CD14-positive monocyte (primary cell): ENCODE data around the gene COTL1. TPM values are rescaled to one million over a fixed set of nuclear protein-coding genes. Genes with fewer than 3 reads are reported as not detected.

Source experiments
- DNase-seq, 3 donors: peaks; one replicate each; pipeline ENCODE4 v3.0.0-alpha.2; 2011 to 2022
- H2AFZ ChIP-seq: 2 replicates; pipeline ENCODE4 v1.6.0; 2012; ENCODE audit warnings: mild to moderate bottlenecking, low read depth, low read length, inconsistent platforms; ENCODE audit not compliant: insufficient read depth, poor library complexity, severe bottlenecking
- H3K27ac ChIP-seq, 2 donors: 1 replicate in 1 of 2; 2 replicates in 1 of 2; pipeline ENCODE4 v1.5.1; 2012 to 2013; ENCODE audit warnings: low read length in 2 of 2, control low read depth in 1 of 2, inconsistent platforms in 1 of 2, low read depth in 1 of 2, mild to moderate bottlenecking in 1 of 2
- H3K27me3 ChIP-seq, 2 donors: one replicate each; pipeline versions ENCODE4 v1.6.0 to v1.6.1; 2011 to 2013; ENCODE audit warnings: low read length in 2 of 2; ENCODE audit not compliant: control insufficient read depth in 2 of 2, insufficient read depth in 2 of 2
- H3K36me3 ChIP-seq, 2 donors: replicated peaks in 1 of 2; 1 replicate in 1 of 2; 2 replicates in 1 of 2; pipeline versions ENCODE4 v1.5.1 to v1.6.1; 2012 to 2013; ENCODE audit warnings: low read length in 2 of 2, control low read depth in 1 of 2, inconsistent platforms in 1 of 2, mild to moderate bottlenecking in 1 of 2; ENCODE audit not compliant: insufficient read depth in 2 of 2, control insufficient read depth in 1 of 2
- H3K4me1 ChIP-seq, 2 donors: 1 replicate in 1 of 2; 2 replicates in 1 of 2; pipeline versions ENCODE4 v1.5.1 to v1.6.1; 2012 to 2013; ENCODE audit warnings: low read length in 2 of 2, control low read depth in 1 of 2, inconsistent platforms in 1 of 2, mild to moderate bottlenecking in 1 of 2, moderate library complexity in 1 of 2; ENCODE audit not compliant: insufficient read depth in 2 of 2, control insufficient read depth in 1 of 2
- H3K4me2 ChIP-seq: replicated peaks from 2 replicates; pipeline ENCODE3; 2012; ENCODE audit warnings: low read length, moderate library complexity, mild to moderate bottlenecking; ENCODE audit not compliant: poor library complexity, severe bottlenecking; ENCODE audit errors: extremely low read depth
- H3K4me3 ChIP-seq, 3 experiments: fragments of 200-600 bp in 1 of 3; sonication (generic) in 1 of 3; replicated peaks in 1 of 3; 1 replicate in 2 of 3; 2 replicates in 1 of 3; pipeline ENCODE4 v1.5.1; 2011 to 2013; ENCODE audit warnings: low read length in 3 of 3, mild to moderate bottlenecking in 3 of 3, control low read depth in 2 of 3, low read depth in 2 of 3, inconsistent platforms in 1 of 3, moderate library complexity in 1 of 3
- H3K79me2 ChIP-seq: 2 replicates; pipeline ENCODE4 v1.6.0; 2012; ENCODE audit warnings: mild to moderate bottlenecking, control low read depth, inconsistent platforms, low read length, moderate library complexity; ENCODE audit not compliant: insufficient read depth
- H3K9ac ChIP-seq: 2 replicates; pipeline ENCODE4 v1.6.0; 2017; ENCODE audit warnings: low read length, mild to moderate bottlenecking; ENCODE audit not compliant: insufficient read depth, poor library complexity, severe bottlenecking
- H3K9me3 ChIP-seq, 2 donors: replicated peaks in 1 of 2; 1 replicate in 1 of 2; 2 replicates in 1 of 2; pipeline versions ENCODE4 v1.5.1 to v1.6.1; 2012 to 2013; ENCODE audit warnings: low read length in 2 of 2, control low read depth in 1 of 2; ENCODE audit not compliant: control insufficient read depth in 1 of 2, insufficient read depth in 1 of 2
- H4K20me1 ChIP-seq: 2 replicates; pipeline ENCODE4 v1.6.0; 2012; ENCODE audit warnings: mild to moderate bottlenecking, low read length, control low read depth, moderate library complexity; ENCODE audit not compliant: insufficient read depth
- H3K27ac Mint-ChIP-seq, 7 donors: one replicate each; pipeline ENCODE4 v1.8.0; 2020; ENCODE audit warnings: mild to moderate bottlenecking in 7 of 7, mixed read lengths in 7 of 7, moderate library complexity in 6 of 7, inconsistent platforms in 2 of 7
- H3K27me3 Mint-ChIP-seq, 3 donors: one replicate each; pipeline ENCODE4 v1.8.0; 2021 to 2022; ENCODE audit warnings: low read depth in 3 of 3, mild to moderate bottlenecking in 3 of 3, mixed read lengths in 3 of 3, moderate library complexity in 3 of 3, inconsistent platforms in 1 of 3
- H3K36me3 Mint-ChIP-seq, 2 donors: one replicate each; pipeline ENCODE4 v1.8.0; 2020; ENCODE audit warnings: mixed read lengths in 2 of 2, inconsistent platforms in 1 of 2, mild to moderate bottlenecking in 1 of 2
- H3K4me1 Mint-ChIP-seq: one replicate; pipeline ENCODE4 v1.8.0; 2020; ENCODE audit warnings: mild to moderate bottlenecking, mixed read lengths
- H3K4me3 Mint-ChIP-seq, 2 donors: one replicate each; pipeline ENCODE4 v1.8.0; 2020; ENCODE audit warnings: mild to moderate bottlenecking in 2 of 2, mixed read lengths in 2 of 2, moderate library complexity in 1 of 2
- H3K9me3 Mint-ChIP-seq, 7 donors: one replicate each; pipeline ENCODE4 v1.8.0; 2020 to 2022; ENCODE audit warnings: mixed read lengths in 7 of 7, mild to moderate bottlenecking in 6 of 7, moderate library complexity in 6 of 7, inconsistent platforms in 2 of 7
- CTCF ChIP-seq: fragments of 200-600 bp; IDR thresholded peaks from one replicate; pipeline ENCODE4 v1.8.0; 2022; ENCODE audit warnings: antibody characterized with exemption, mild to moderate bottlenecking
- WGBS: methylation state at CpG from one replicate; pipeline ENCODE4 v1.1.5; 2013; ENCODE audit warnings: missing lambda C conversion rate; ENCODE audit not compliant: insufficient coverage; 5-methylcytosine and 5-hydroxymethylcytosine counted together
- intact Hi-C, 2 donors: fragments of 100-400 bp; cut with micrococcal nuclease; formaldehyde crosslinking; loops; one replicate each; pipeline versions ENCODE4 v1.15.0 to v1.15.1; 2023
- polyA plus RNA-seq, 3 donors: library from polyadenylated mRNA; depleted of rRNA in 1 of 3; unstranded in 2 of 3; stranded (reverse) in 1 of 3; fragments of 300-500 nt in 2 of 3; fragments of >200 nt in 1 of 3; fragmentation: Illumina TruSeq in 2 of 3; gene quantifications; 1 replicate in 2 of 3; 2 replicates in 1 of 3; pipeline ENCODE4 v1.2.3, GENCODE V29; 2012 to 2021

Gene COTL1
- polyA plus RNA-seq, 3 donors = 648 to 1,843 (median 1,643) TPM

GRCh38 chr16:84656649-84657048, 38.8 kb upstream of the COTL1 start:
- Histone ChIP-seq H3K27me3 (no peaks in the 10 kb centered on the region), H4K20me1 (peaks cover 91% of the 10 kb centered on the region), H3K36me3 (peaks cover 80 to 95% of the 10 kb centered on the region in 2 donors), H3K4me3 (no peak overlapping the region), H2AFZ (no peak overlapping the region), H3K9ac (no peak overlapping the region), H3K4me2 (no peak overlapping the region), H3K79me2 (peaks cover 65% of the 10 kb centered on the region), H3K9me3 (no peaks in the 10 kb centered on the region), H3K4me1 (no peaks in the 10 kb centered on the region), H3K27ac (no peak overlapping the region)
- H3K4me3 Mint-ChIP-seq = no peak overlapping the region
- intact Hi-C loops = no loop called here
- DNase-seq = no peak
- peak overlapping the region in 1 of 7 donors; percentile 66 for H3K27ac Mint-ChIP-seq
- H3K36me3 Mint-ChIP-seq = peaks cover 81 to 98% of the 10 kb centered on the region in 2 donors
- H3K9me3 Mint-ChIP-seq = peaks cover 0 to 3% (median 0%) of the 10 kb centered on the region in 7 donors
- 97% methylated on average over 21 of the region's 22 CpGs for WGBS
- H3K27me3 Mint-ChIP-seq = peaks cover 0 to 1% (median 0%) of the 10 kb centered on the region in 3 donors
- TF ChIP-seq CTCF = no peak
- H3K4me1 Mint-ChIP-seq = no peaks in the 10 kb centered on the region

GRCh38 chr16:84654998-84655397, 37.1 kb upstream of the COTL1 start:
- WGBS = 73% methylated on average over 6 of the region's 6 CpGs
- Mint-ChIP-seq H3K36me3 (peaks cover 79 to 93% of the 10 kb centered on the region in 2 donors), H3K27me3 (peaks cover 0 to 1% (median 0%) of the 10 kb centered on the region in 3 donors), H3K9me3 (peaks cover 0 to 3% (median 0%) of the 10 kb centered on the region in 7 donors), H3K4me3 (no peak overlapping the region), H3K4me1 (peaks cover 6% of the 10 kb centered on the region), H3K27ac (peak overlapping the region in 1 of 7 donors; percentile 33)
- H2AFZ ChIP-seq = no peak overlapping the region
- no peaks in the 10 kb centered on the region for H3K27me3 ChIP-seq
- no peaks in the 10 kb centered on the region for H3K9me3 ChIP-seq
- H3K79me2 ChIP-seq = peaks cover 74% of the 10 kb centered on the region
- no peak overlapping the region for H3K27ac ChIP-seq
- peaks cover 76 to 90% of the 10 kb centered on the region in 2 donors for H3K36me3 ChIP-seq
- no peak for TF ChIP-seq CTCF
- H4K20me1 ChIP-seq = peaks cover 93% of the 10 kb centered on the region
- DNase-seq = no peak
- intact Hi-C loops = no loop called here
- peaks cover 0 to under 1% of the 10 kb centered on the region in 2 donors for H3K4me1 ChIP-seq
- H3K9ac ChIP-seq = no peak overlapping the region
- H3K4me3 ChIP-seq = no peak overlapping the region
- H3K4me2 ChIP-seq = no peak overlapping the region
